ENCODE measurements around the gene L3MBTL4. TPM values are rescaled to one million over a fixed set of nuclear protein-coding genes. Genes with fewer than 3 reads are reported as not detected.
A peak's percentile ranks its signal among the peaks of the same experiment; 100 is the strongest.

L3MBTL4 gene
- total RNA-seq, 1 donor from 2014 or later: 0.59 TPM

- Mint-ChIP-seq H3K27me3 (ENCODE audit: unreplicated experiment) (no peaks in the 10 kb centered on the region), H3K4me1 (ENCODE audit: unreplicated experiment) (no peaks in the 10 kb centered on the region), H3K36me3 (ENCODE audit: unreplicated experiment) (no peaks in the 10 kb centered on the region), H3K9me3 (ENCODE audit: unreplicated experiment) (peaks cover 12% of the 10 kb centered on the region), H3K4me3 (ENCODE audit: unreplicated experiment) (no peak overlapping the region), H3K27ac (ENCODE audit: unreplicated experiment) (no peak overlapping the region)
- no peak for TF ChIP-seq CTCF (IDR thresholded peaks at IDR 0.05)
- no peak for DNase-seq (ENCODE audit: extremely low spot score, unreplicated experiment)
These were observed 415.8 kb downstream of the L3MBTL4 start for GRCh38 chr18:5998907-5999306.

GRCh38 chr18:5998166-5998881, 416.4 kb downstream of the L3MBTL4 start:
- H3K4me1 Mint-ChIP-seq (ENCODE audit: unreplicated experiment): no peaks in the 10 kb centered on the region
- no peaks in the 10 kb centered on the region for H3K36me3 Mint-ChIP-seq (ENCODE audit: unreplicated experiment)
- no peak overlapping the region for H3K4me3 Mint-ChIP-seq (ENCODE audit: unreplicated experiment)
- H3K9me3 Mint-ChIP-seq (ENCODE audit: unreplicated experiment): peaks cover 12% of the 10 kb centered on the region
- no peaks in the 10 kb centered on the region for H3K27me3 Mint-ChIP-seq (ENCODE audit: unreplicated experiment)
- DNase-seq (ENCODE audit: extremely low spot score, unreplicated experiment): peak; percentile 72
- no peak for TF ChIP-seq CTCF (IDR thresholded peaks at IDR 0.05)
- H3K27ac Mint-ChIP-seq (ENCODE audit: unreplicated experiment): no peak overlapping the region

GRCh38 chr18:5997361-5997760, 417.4 kb downstream of the L3MBTL4 start:
- Mint-ChIP-seq H3K36me3 (ENCODE audit: unreplicated experiment) (no peaks in the 10 kb centered on the region), H3K27ac (ENCODE audit: unreplicated experiment) (no peak overlapping the region), H3K4me1 (ENCODE audit: unreplicated experiment) (no peaks in the 10 kb centered on the region), H3K9me3 (ENCODE audit: unreplicated experiment) (peaks cover 12% of the 10 kb centered on the region), H3K4me3 (ENCODE audit: unreplicated experiment) (no peak overlapping the region), H3K27me3 (ENCODE audit: unreplicated experiment) (no peaks in the 10 kb centered on the region)
- no peak for DNase-seq (ENCODE audit: extremely low spot score, unreplicated experiment)
- TF ChIP-seq CTCF (IDR thresholded peaks at IDR 0.05): no peak

GRCh38 chr18:5995626-5996025, 419.1 kb downstream of the L3MBTL4 start:
- Mint-ChIP-seq H3K9me3 (ENCODE audit: unreplicated experiment) (peaks cover 14% of the 10 kb centered on the region), H3K36me3 (ENCODE audit: unreplicated experiment) (no peaks in the 10 kb centered on the region), H3K27ac (ENCODE audit: unreplicated experiment) (no peak overlapping the region), H3K4me1 (ENCODE audit: unreplicated experiment) (no peaks in the 10 kb centered on the region), H3K4me3 (ENCODE audit: unreplicated experiment) (no peak overlapping the region), H3K27me3 (ENCODE audit: unreplicated experiment) (no peaks in the 10 kb centered on the region)
- no peak for TF ChIP-seq CTCF (IDR thresholded peaks at IDR 0.05)
- no peak for DNase-seq (ENCODE audit: extremely low spot score, unreplicated experiment)

GRCh38 chr18:5993938-5994337, 420.8 kb downstream of the L3MBTL4 start:
- Mint-ChIP-seq H3K4me1 (ENCODE audit: unreplicated experiment) (no peaks in the 10 kb centered on the region), H3K27ac (ENCODE audit: unreplicated experiment) (no peak overlapping the region), H3K36me3 (ENCODE audit: unreplicated experiment) (no peaks in the 10 kb centered on the region), H3K4me3 (ENCODE audit: unreplicated experiment) (no peak overlapping the region), H3K27me3 (ENCODE audit: unreplicated experiment) (no peaks in the 10 kb centered on the region), H3K9me3 (ENCODE audit: unreplicated experiment) (peaks cover 3% of the 10 kb centered on the region)
- no peak for TF ChIP-seq CTCF (IDR thresholded peaks at IDR 0.05)
- DNase-seq (ENCODE audit: extremely low spot score, unreplicated experiment): peak; percentile 71
